ENCODE data around the gene GK2. TPM values are rescaled to one million over a fixed set of nuclear protein-coding genes. Genes with fewer than 3 reads are reported as not detected.

The GK2 gene
- total and polyA plus RNA-seq, 9 of the 15 experiments (the other 6 are each of a cell fraction or from before 2014, with no cell fraction given), result 0.07 TPM; not detected in 8

DNA sequence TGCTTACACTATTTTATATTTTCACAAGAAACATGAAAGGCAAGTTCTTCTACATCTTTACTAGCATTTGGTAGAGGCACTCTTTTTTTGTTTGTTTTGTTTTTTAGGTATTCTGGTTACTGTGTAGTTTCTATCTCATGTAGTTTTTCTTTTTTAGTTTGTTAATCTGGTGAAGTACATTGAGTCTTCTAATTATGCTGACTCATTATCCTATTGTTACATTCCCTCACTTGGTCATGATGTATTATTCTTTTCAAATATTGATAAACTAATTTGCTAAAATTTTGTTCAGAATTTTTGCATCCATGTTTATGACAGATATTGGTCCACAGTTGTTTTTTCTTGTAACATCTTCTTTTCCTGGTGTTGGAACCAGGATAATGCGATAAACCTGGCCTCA is 4.7 kb downstream of the GK2 start (continued):
- no peak for TF ChIP-seq ZNF592 (IDR thresholded peaks at IDR 0.05)
- no peak for TF ChIP-seq ZBTB34 (CRISPR knock-in tag; IDR thresholded peaks at IDR 0.05)
- no peak for TF ChIP-seq TAF1 (IDR thresholded peaks at IDR 0.05; ENCODE audit: control insufficient read depth, extremely low read depth, insufficient read depth, low read length, severe bottlenecking)
- TF ChIP-seq MYC (IDR thresholded peaks at IDR 0.05; ENCODE audit: low read depth, low read length), result no peak
- no peak for TF ChIP-seq MYC (CRISPR knock-in tag; IDR thresholded peaks at IDR 0.05; ENCODE audit: borderline replicate concordance, low read depth)
- no peak for TF ChIP-seq MTF1 (CRISPR knock-in tag; IDR thresholded peaks at IDR 0.05; ENCODE audit: borderline replicate concordance)
- TF ChIP-seq, protein P1, sequence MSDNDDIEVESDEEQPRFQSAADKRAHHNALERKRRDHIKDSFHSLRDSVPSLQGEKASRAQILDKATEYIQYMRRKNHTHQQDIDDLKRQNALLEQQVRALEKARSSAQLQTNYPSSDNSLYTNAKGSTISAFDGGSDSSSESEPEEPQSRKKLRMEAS (CRISPR knock-in tag; IDR thresholded peaks at IDR 0.05), result no peak
- TF ChIP-seq, protein P2, sequence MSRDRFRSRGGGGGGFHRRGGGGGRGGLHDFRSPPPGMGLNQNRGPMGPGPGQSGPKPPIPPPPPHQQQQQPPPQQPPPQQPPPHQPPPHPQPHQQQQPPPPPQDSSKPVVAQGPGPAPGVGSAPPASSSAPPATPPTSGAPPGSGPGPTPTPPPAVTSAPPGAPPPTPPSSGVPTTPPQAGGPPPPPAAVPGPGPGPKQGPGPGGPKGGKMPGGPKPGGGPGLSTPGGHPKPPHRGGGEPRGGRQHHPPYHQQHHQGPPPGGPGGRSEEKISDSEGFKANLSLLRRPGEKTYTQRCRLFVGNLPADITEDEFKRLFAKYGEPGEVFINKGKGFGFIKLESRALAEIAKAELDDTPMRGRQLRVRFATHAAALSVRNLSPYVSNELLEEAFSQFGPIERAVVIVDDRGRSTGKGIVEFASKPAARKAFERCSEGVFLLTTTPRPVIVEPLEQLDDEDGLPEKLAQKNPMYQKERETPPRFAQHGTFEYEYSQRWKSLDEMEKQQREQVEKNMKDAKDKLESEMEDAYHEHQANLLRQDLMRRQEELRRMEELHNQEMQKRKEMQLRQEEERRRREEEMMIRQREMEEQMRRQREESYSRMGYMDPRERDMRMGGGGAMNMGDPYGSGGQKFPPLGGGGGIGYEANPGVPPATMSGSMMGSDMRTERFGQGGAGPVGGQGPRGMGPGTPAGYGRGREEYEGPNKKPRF (IDR thresholded peaks at IDR 0.05; ENCODE audit: low read depth, low read length), result no peak
- no peak for TF ChIP-seq MTA2 (IDR thresholded peaks at IDR 0.05; ENCODE audit: low read depth)
- TF ChIP-seq KAT2B (IDR thresholded peaks at IDR 0.05; ENCODE audit: low read depth, low read length), result no peak
- TF ChIP-seq HNRNPH1 (optimal IDR thresholded peaks at IDR 0.05; ENCODE audit: low read depth, low read length), result no peak
- no peak for TF ChIP-seq TCF3 (CRISPR knock-in tag; IDR thresholded peaks at IDR 0.05)
- no peak for TF ChIP-seq FOSL1 (tag; conservative IDR thresholded peaks at IDR 0.05)
- no peak for TF ChIP-seq RB1 (IDR thresholded peaks at IDR 0.05; ENCODE audit: low read depth)
- no peak for TF ChIP-seq SREBF1 (IDR thresholded peaks at IDR 0.05; ENCODE audit: borderline replicate concordance, low read depth, low read length)
- peak; percentile 93 for TF ChIP-seq MAFG (tag; conservative IDR thresholded peaks at IDR 0.05)
- TF ChIP-seq XRCC5 (IDR thresholded peaks at IDR 0.05; ENCODE audit: low read depth, low read length), result no peak
- peak; percentile 91 for TF ChIP-seq C11orf30 (IDR thresholded peaks at IDR 0.05; ENCODE audit: low read depth)
- TF ChIP-seq RBM22 (IDR thresholded peaks at IDR 0.05; ENCODE audit: low read depth, low read length, poor library complexity, severe bottlenecking), result no peak
- no peak for TF ChIP-seq STAG1 (CRISPR knock-in tag; IDR thresholded peaks at IDR 0.05; ENCODE audit: borderline replicate concordance)
